HepG2 (cell line): ENCODE data around the gene PFN1. TPM values are rescaled to one million over a fixed set of nuclear protein-coding genes. Genes with fewer than 3 reads are reported as not detected.
A peak's percentile ranks its signal among the peaks of the same experiment; 100 is the strongest.

Experiments used
- ARHGAP35 ChIP-seq: sonication (generic); formaldehyde crosslinking; IDR thresholded peaks from 2 replicates; pipeline ENCODE4 v1.9.0; 2022; ENCODE audit warnings: mild to moderate bottlenecking, inconsistent platforms, moderate library complexity, missing genetic modification reagents, borderline replicate concordance
- BHLHE40 ChIP-seq: IDR thresholded peaks from 2 replicates; pipeline ENCODE4 v1.6.1; 2011; ENCODE audit warnings: low read length, improper control_type of control experiment
- DR1 ChIP-seq: sonication (generic); formaldehyde crosslinking; IDR thresholded peaks from 2 replicates; pipeline ENCODE4 v1.8.0; 2021; ENCODE audit warnings: mild to moderate bottlenecking, missing genetic modification reagents, inconsistent platforms
- MIXL1 ChIP-seq: IDR thresholded peaks from 2 replicates; pipeline ENCODE4 v1.6.1; 2016
- NR2F1 ChIP-seq, 2 experiments: fragments of 450-650 bp in 1 of 2; formaldehyde crosslinking in 1 of 2; IDR thresholded peaks; 2 replicates each; pipeline versions ENCODE4 v1.5.0 to v1.6.1; 2016 to 2020; ENCODE audit warnings: mild to moderate bottlenecking in 1 of 2, missing compliant biosample characterization in 1 of 2, missing genetic modification reagents in 1 of 2, moderate library complexity in 1 of 2
- PCBP2 ChIP-seq: fragments of 200-400 bp; formaldehyde crosslinking; optimal IDR thresholded peaks from 2 replicates; pipeline ENCODE3; 2018; ENCODE audit warnings: low read length, low read depth; ENCODE audit not compliant: poor library complexity, severe bottlenecking
- SALL1 ChIP-seq: sonication (generic); formaldehyde crosslinking; IDR thresholded peaks from 2 replicates; pipeline ENCODE4 v1.8.0; 2022; ENCODE audit warnings: mild to moderate bottlenecking, missing genetic modification reagents
- SOX5 ChIP-seq: IDR thresholded peaks from 2 replicates; pipeline ENCODE4 v1.6.1; 2016; ENCODE audit warnings: borderline replicate concordance
- ZFP41 ChIP-seq: sonication (generic); formaldehyde crosslinking; IDR thresholded peaks from 2 replicates; pipeline ENCODE4 v1.4.0; 2020; ENCODE audit warnings: mild to moderate bottlenecking, missing genetic modification reagents, borderline replicate concordance
- ZFP90 ChIP-seq: sonication (generic); formaldehyde crosslinking; IDR thresholded peaks from 2 replicates; pipeline ENCODE4 v1.8.0; 2022; ENCODE audit warnings: missing genetic modification reagents, mild to moderate bottlenecking, inconsistent platforms, borderline replicate concordance
- ZNF10 ChIP-seq: sonication (generic); formaldehyde crosslinking; IDR thresholded peaks from 2 replicates; pipeline ENCODE4 v1.4.0; 2020; ENCODE audit warnings: mild to moderate bottlenecking, low read depth, missing genetic modification reagents, borderline replicate concordance
- polyA plus RNA-seq, 8 experiments: library from polyadenylated mRNA; depleted of rRNA in 3 of 8; stranded (reverse) in 7 of 8; unstranded in 1 of 8; fragments of >200 nt; fragmentation: Illumina TruSeq in 4 of 8; extraction: Trizol in 4 of 8; gene quantifications; 2 replicates each; pipeline versions ENCODE4 v1.2.1 to v1.2.3, GENCODE V29; 2011 to 2016; ENCODE audit warnings: low read depth in 4 of 8, missing spikeins in 1 of 8, mixed read lengths in 1 of 8; ENCODE audit not compliant: insufficient read depth in 1 of 8
- total RNA-seq, 5 experiments: library from RNA; depleted of rRNA; stranded (reverse); fragments of >200 nt; fragmentation: Illumina TruSeq; extraction: Trizol; gene quantifications; 2 replicates each; pipeline ENCODE4 v1.2.3, GENCODE V29; 2016; ENCODE audit warnings: low read depth in 1 of 5
- TF ChIP-seq, protein P1 (sequence below): sonication (generic); formaldehyde crosslinking; IDR thresholded peaks from 2 replicates; pipeline ENCODE4 v1.4.0; 2020; ENCODE audit warnings: missing genetic modification reagents
- TF ChIP-seq, protein P2 (sequence below), 2 experiments: sonication (generic) in 1 of 2; formaldehyde crosslinking in 1 of 2; IDR thresholded peaks; 2 replicates each; pipeline versions ENCODE4 v1.6.1 to v1.9.0; 2014 to 2022; ENCODE audit warnings: antibody characterized with exemption in 1 of 2, borderline replicate concordance in 1 of 2, inconsistent platforms in 1 of 2, low read depth in 1 of 2, missing genetic modification reagents in 1 of 2
- TF ChIP-seq, protein P3 (sequence below): sonication (generic); formaldehyde crosslinking; IDR thresholded peaks from 2 replicates; pipeline ENCODE4 v1.4.0; 2020; ENCODE audit warnings: missing genetic modification reagents
- TF ChIP-seq, protein P4 (sequence below): IDR thresholded peaks from 2 replicates; pipeline ENCODE4 v1.6.1; 2012; ENCODE audit warnings: low read depth, low read length, improper control_type of control experiment

The PFN1 gene
- total and polyA plus RNA-seq, 2 of the 13 experiments (the other 11 are each of a cell fraction or from before 2014, with no cell fraction given): 494 to 613 TPM

DNA sequence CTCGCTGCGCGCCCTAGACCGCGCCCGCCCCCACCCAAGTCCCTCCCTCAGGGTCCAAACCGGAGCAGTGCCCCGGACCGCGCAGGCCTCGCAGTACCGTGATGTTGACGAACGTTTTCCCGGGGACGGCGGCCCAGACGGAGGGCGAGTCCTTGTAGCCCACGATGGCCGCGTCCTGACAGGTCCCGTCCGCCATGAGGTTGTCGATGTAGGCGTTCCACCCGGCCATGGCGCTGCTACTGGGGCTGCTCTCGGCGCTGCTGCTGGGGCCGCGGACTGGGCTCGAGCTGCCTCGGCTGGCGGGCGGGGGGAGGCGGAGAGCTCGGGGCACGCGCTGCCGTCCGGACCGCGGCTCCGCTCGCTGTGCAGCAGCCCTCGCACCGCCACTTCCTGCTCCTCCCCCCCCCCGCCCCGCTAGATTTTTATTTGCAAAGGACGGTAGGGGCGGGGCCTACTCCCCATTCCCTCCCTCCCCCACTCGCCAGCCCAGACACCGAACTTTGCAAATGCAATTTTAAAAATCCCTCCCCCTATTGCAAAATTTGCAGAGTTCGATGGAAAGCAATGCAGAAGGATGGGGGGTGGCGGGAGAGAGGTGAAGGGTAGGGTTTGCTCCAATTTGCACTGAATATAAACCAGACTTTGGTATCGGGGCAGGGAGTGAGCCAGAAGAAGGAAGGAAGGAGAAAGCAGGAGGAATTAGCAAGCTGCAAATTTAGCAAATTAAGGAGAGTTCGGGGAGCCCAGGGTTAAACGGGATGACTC lies at the start of gene PFN1 (continued):
- TF ChIP-seq ZNF10 (CRISPR knock-in tag): no peak
- TF ChIP-seq DR1 (CRISPR knock-in tag): 0 out of 2 replicates have a peak, but pooled peaks have one; percentile 32
- TF ChIP-seq MIXL1 (CRISPR knock-in tag): no peak
- no peak for TF ChIP-seq SOX5 (CRISPR knock-in tag)
- no peak; the same call in 1 of the 2 replicates for TF ChIP-seq SALL1 (CRISPR knock-in tag)
- TF ChIP-seq PCBP2: no peak
- TF ChIP-seq, protein P1, sequence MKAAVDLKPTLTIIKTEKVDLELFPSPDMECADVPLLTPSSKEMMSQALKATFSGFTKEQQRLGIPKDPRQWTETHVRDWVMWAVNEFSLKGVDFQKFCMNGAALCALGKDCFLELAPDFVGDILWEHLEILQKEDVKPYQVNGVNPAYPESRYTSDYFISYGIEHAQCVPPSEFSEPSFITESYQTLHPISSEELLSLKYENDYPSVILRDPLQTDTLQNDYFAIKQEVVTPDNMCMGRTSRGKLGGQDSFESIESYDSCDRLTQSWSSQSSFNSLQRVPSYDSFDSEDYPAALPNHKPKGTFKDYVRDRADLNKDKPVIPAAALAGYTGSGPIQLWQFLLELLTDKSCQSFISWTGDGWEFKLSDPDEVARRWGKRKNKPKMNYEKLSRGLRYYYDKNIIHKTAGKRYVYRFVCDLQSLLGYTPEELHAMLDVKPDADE (CRISPR knock-in tag): no peak
- TF ChIP-seq, protein P2, sequence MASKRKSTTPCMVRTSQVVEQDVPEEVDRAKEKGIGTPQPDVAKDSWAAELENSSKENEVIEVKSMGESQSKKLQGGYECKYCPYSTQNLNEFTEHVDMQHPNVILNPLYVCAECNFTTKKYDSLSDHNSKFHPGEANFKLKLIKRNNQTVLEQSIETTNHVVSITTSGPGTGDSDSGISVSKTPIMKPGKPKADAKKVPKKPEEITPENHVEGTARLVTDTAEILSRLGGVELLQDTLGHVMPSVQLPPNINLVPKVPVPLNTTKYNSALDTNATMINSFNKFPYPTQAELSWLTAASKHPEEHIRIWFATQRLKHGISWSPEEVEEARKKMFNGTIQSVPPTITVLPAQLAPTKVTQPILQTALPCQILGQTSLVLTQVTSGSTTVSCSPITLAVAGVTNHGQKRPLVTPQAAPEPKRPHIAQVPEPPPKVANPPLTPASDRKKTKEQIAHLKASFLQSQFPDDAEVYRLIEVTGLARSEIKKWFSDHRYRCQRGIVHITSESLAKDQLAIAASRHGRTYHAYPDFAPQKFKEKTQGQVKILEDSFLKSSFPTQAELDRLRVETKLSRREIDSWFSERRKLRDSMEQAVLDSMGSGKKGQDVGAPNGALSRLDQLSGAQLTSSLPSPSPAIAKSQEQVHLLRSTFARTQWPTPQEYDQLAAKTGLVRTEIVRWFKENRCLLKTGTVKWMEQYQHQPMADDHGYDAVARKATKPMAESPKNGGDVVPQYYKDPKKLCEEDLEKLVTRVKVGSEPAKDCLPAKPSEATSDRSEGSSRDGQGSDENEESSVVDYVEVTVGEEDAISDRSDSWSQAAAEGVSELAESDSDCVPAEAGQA (IDR thresholded peaks at IDR 0.05; ENCODE audit: low read depth): no peak
- TF ChIP-seq, protein P2 (CRISPR knock-in tag; IDR thresholded peaks at IDR 0.05; ENCODE audit: borderline replicate concordance): no peak; the same call in 1 of the 2 replicates
- TF ChIP-seq, protein P3, sequence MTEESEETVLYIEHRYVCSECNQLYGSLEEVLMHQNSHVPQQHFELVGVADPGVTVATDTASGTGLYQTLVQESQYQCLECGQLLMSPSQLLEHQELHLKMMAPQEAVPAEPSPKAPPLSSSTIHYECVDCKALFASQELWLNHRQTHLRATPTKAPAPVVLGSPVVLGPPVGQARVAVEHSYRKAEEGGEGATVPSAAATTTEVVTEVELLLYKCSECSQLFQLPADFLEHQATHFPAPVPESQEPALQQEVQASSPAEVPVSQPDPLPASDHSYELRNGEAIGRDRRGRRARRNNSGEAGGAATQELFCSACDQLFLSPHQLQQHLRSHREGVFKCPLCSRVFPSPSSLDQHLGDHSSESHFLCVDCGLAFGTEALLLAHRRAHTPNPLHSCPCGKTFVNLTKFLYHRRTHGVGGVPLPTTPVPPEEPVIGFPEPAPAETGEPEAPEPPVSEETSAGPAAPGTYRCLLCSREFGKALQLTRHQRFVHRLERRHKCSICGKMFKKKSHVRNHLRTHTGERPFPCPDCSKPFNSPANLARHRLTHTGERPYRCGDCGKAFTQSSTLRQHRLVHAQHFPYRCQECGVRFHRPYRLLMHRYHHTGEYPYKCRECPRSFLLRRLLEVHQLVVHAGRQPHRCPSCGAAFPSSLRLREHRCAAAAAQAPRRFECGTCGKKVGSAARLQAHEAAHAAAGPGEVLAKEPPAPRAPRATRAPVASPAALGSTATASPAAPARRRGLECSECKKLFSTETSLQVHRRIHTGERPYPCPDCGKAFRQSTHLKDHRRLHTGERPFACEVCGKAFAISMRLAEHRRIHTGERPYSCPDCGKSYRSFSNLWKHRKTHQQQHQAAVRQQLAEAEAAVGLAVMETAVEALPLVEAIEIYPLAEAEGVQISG (CRISPR knock-in tag): 0 out of 2 replicates have a peak, but pooled peaks have one; percentile 42
- no peak for TF ChIP-seq ZFP41 (CRISPR knock-in tag)
- peak; percentile 22; the same call in 1 of the 2 replicates for TF ChIP-seq ZFP90 (CRISPR knock-in tag)
- TF ChIP-seq, protein P4, sequence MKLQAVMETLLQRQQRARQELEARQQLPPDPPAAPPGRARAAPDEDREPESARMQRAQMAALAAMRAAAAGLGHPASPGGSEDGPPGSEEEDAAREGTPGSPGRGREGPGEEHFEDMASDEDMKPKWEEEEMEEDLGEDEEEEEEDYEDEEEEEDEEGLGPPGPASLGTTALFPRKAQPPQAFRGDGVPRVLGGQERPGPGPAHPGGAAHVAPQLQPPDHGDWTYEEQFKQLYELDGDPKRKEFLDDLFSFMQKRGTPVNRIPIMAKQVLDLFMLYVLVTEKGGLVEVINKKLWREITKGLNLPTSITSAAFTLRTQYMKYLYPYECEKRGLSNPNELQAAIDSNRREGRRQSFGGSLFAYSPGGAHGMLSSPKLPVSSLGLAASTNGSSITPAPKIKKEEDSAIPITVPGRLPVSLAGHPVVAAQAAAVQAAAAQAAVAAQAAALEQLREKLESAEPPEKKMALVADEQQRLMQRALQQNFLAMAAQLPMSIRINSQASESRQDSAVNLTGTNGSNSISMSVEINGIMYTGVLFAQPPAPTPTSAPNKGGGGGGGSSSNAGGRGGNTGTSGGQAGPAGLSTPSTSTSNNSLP: peak; percentile 9; the same call in 1 of the 2 replicates
- TF ChIP-seq NR2F1 (CRISPR knock-in tag; IDR thresholded peaks at IDR 0.05): no peak
- no peak for TF ChIP-seq BHLHE40
- peak; percentile 69; the same call in 1 of the 2 replicates for TF ChIP-seq ARHGAP35
